EH (cell line): Measurements from ENCODE around the gene KDF1.

Source experiments
- DNase-seq: peaks from one replicate; pipeline ENCODE4 v3.0.0-alpha.2; 2015; ENCODE audit warnings: low read depth

KDF1 gene

GRCh38 chr1:26915204-26915842 is 44.9 kb downstream of the KDF1 start:
- no peak for DNase-seq

DNA sequence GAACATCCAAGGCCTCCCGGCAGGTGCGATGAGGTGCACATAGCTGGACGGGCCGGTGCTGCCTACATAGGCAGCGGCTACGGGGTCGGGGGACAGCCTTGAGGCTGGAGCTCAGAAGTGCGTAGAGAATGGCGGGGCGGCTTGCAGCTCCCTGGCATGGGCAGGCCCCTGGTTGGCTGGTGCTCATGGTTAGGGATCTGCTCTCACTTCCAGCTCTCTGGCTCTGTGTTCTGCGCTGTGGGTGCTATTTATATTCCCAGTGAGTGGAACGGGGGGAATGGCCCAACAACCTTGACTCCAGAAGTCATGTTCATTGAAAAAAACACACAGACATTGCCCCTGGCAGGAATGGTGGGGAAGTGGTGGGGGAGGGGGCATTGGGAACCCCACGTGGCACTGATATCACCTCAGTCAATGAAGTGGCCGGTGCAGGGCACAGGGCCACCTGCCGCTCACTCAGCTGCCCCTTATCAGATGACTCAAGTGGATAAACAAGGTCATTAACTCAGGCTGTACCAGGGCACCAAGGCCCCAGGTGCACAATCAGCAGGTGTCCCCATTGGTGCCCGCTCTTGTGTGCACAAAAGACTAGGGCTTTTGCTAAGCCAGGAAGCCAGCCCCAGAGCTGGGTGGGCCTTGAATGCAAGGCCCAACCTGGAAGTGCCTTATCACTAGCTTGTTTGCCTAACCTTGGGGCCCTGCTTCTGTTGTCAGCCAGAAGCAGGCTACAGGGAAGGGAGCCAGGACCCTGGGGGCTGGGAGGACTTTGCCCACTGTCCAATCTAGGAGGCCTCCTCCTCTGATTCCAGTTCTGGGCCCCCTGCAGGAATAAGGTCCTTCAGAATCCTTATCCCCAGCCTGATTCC is 46.3 kb downstream of the KDF1 start, which contains the start of gene NR0B2:
Gene NR0B2 (minus strand): TSS at position 222 of the 866 bp plus-strand sequence. CDS start 35 bp downstream, at position 187.
- no peak for DNase-seq

DNA sequence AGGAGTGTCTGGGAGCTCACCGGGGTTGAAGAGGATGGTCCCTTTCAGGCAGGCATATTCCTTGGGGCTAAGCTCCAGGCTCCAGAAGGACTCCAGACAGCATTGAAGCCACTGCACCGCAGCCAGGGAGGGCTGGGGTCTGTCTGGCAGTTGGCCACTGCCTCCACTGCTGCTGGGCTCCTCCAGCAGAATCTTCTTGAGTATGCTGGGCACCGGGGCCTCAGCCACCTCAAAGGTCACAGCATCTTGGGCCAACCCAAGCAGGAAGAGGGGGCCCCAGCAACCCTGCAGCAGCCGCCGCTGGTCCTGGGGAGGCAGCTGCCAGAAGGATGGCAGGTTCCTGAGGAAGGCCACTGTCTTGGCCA is 46.9 kb downstream of the KDF1 start:
- no peak for DNase-seq

DNA sequence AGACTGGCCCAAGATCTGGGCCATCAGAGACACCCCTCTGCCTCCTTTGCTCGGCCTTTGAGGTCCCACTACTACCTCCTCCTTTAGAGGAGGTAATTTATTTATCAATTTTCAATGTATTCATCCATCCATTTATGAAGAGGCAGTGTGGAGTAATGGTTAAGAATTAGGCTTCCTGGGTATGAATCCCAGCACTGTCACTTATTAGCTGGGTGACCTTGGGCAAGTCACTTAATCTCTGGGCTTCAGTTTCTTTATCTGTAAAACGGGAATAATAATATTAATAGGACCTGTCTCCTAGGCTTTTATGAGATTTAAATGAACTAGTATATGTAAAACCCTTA is 48.1 kb downstream of the KDF1 start:
- no peak for DNase-seq

DNA sequence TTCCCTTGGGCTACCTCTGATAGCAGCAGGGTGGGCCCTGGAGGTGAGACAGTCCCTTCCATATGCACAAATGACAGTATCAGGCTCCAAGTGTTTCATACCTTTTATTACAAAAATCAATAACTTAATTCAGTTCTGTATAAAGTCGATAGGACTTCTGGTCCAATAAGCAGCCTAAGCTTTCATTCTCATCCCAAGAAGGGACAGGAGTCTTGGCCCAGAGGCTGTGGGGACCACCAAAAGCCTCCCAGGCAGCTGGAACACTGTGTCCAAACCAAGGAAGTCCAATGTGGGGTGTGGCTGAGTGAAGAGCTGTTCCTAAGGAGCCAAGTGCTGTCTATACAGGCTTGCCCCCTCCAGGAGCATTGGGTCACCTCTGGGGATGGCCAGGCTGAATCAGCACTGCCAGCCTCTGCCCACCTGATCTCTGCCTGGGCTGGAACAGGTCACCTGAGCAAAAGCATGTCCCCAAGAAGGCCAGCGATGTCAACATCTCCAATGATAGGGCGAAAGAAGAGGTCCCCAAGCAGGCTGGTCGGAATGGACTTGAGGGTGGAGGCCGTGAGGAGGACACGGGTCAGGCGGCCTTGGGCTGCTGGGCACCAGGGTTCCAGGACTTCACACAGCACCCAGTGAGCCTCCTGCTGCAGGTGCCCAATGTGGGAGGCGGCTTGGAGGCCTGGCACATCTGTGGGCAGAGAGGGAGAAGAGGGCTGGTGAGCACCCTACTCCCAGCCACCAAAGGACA is 48.7 kb downstream of the KDF1 start:
- no peak for DNase-seq

DNA sequence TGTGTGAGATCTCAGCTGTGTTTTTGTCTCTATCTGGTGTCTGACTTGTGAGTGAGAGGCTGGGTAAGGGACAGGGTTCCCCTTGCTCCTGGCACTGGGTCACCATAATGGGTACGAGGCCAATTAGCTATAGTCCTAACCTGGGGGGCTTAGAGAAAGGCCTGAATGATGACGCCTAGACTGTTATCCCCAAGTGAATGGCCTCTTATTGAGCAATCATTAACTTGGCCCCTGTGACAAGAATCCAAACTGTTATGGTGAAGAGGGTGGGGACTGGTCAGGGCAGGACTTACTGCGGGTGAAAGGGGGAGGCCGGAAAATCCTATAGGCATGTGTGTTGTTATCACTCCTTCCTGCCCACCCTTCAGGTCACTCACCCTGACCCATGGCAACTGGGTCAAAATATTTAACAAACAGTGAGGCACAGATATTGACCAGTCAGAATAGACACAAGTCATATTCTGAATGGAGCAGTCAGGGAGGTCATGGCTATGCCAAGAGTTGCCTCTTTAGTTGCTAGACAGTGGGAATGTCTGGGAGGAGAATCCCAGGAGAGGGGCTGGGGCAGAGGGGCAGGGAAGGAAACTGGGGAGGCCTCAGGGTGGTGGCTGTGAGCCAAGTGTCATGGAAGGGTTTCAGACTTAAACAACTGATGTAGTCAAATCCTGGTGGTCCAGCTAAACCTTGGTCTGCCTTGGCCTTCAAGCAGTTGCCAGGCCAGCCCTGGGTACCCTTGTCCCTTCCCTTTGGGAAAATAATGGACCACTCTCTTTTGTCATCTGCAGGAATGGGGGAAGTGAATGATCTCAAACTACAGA is 49.7 kb downstream of the KDF1 start:
- no peak for DNase-seq

- DNase-seq: no peak
Measured at GRCh38 chr1:26909951-26910342, 50.3 kb downstream of the KDF1 start.

DNA sequence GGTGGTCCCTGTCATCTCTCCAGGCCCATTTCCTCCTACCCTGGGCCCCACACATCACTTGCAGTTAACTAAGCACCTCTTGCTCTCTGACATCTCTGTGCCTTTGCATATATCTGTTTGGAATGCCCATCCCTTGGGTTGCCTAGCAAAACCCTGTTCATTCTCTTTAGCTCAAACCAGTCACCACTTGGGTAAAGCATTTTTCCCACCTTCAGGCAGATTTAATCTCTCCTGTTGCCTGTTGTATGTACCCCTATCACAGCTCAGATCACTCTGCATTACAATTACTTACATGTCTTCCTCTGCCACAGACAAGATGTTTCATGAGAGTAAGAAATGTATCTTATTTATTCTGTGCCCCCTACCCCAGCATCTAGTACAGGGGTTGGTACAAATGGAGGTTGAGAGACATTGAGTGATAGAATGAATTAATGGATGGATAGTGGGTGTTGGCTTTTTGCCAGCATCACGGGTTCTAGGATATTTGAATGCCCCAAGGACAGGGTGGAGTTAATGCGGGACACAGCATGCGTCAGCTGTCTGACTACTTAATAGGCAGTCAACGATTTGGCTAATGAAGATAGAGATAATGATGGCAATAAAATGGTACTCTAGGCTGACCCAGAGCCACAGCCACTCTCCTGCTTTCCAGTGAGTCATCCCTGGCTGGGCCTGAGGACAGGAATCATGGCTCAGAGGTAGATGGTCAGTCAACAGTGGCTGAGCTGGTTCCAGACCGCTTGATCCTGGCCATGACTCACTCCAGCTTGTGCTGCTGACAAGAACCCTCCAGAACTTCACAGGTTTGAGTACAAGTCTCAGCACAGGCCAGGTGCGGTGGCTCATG is 53.0 kb downstream of the KDF1 start:
- DNase-seq: peak; percentile 94

DNA sequence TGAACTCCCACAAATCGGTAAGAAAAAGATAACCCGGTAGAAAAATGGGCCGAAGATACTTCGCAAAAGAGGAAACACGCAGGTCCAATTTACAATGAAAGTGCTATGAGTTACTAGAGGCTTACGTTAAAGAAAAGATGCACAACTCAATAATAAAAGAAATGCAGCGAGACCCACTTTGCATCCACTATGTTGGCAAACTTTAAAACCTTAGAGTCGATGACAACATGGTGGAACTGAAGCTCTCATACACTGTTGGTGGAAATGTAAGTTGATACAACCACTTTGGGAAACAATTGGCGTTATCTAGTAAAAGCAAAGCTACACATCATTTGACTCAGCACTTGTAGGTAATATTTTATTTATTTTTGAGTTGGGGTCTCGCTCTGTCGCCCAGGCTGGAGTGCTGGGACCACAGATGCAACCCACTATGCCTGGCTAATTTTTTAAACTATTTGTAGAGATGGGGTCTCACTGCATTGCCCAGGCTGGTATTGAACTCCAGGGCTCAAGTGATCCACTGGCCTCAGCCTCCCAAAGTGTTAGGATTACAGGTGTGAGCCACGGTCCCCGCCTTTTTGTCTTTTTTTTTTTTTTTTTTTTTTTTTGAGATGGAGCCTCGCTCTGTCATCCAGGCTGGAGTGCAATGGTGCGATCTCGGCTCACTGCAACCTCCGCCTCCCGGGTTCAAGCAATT is 59.3 kb downstream of the KDF1 start:
- DNase-seq: no peak

GRCh38 chr1:26900001-26900814 is 60.1 kb downstream of the KDF1 start, which contains the start of gene GPATCH3:
TSS of gene GPATCH3 (minus strand) at chr1:26900467. CDS start at chr1:26900442, 25 bp downstream.
- peak; percentile 92 for DNase-seq
